NB4 (cell line): ENCODE results near the gene CD3G.

Experiments
- POLR2A ChIP-seq: IDR thresholded peaks from 2 replicates; pipeline ENCODE4 v1.6.1; 2011; ENCODE audit warnings: mild to moderate bottlenecking; ENCODE audit not compliant: insufficient read length; ENCODE audit errors: extremely low read depth
- TF ChIP-seq, protein P1 (sequence below): IDR thresholded peaks from one replicate; pipeline ENCODE4 v1.5.1; 2012; ENCODE audit warnings: low read depth, low read length

GRCh38 chr11:118339281-118339961 is 4.7 kb upstream of the CD3G start:
- TF ChIP-seq, protein P1, sequence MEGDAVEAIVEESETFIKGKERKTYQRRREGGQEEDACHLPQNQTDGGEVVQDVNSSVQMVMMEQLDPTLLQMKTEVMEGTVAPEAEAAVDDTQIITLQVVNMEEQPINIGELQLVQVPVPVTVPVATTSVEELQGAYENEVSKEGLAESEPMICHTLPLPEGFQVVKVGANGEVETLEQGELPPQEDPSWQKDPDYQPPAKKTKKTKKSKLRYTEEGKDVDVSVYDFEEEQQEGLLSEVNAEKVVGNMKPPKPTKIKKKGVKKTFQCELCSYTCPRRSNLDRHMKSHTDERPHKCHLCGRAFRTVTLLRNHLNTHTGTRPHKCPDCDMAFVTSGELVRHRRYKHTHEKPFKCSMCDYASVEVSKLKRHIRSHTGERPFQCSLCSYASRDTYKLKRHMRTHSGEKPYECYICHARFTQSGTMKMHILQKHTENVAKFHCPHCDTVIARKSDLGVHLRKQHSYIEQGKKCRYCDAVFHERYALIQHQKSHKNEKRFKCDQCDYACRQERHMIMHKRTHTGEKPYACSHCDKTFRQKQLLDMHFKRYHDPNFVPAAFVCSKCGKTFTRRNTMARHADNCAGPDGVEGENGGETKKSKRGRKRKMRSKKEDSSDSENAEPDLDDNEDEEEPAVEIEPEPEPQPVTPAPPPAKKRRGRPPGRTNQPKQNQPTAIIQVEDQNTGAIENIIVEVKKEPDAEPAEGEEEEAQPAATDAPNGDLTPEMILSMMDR = no peak
- no peak for TF ChIP-seq POLR2A
